Dedifferentiated amniotic fluid mesenchymal stem cell (primary cell): ENCODE measurements around the gene MYPN.
"Not testable (repeated sequence)": the region's sequence is repeated elsewhere in the genome, so short reads cannot be mapped to it uniquely, and the experiment has no call there.

Experiments used
- DNase-seq: peaks from one replicate; pipeline ENCODE4 v3.0.0-alpha.2; 2016; ENCODE audit errors: extremely low spot score

Gene MYPN

GRCh38 chr10:68135922-68136792 lies 26.9 kb downstream of the MYPN start:
- DNase-seq, result peak; percentile 67

GRCh38 chr10:68137171-68137570 lies 27.9 kb downstream of the MYPN start:
- DNase-seq, result no peak

GRCh38 chr10:68138526-68138925 lies 29.2 kb downstream of the MYPN start:
- DNase-seq, result no peak

GRCh38 chr10:68139448-68140272 lies 30.4 kb downstream of the MYPN start:
- DNase-seq, result no peak

GRCh38 chr10:68142761-68143160 lies 33.5 kb downstream of the MYPN start:
- DNase-seq, result no peak

GRCh38 chr10:68144709-68145108 lies 35.4 kb downstream of the MYPN start:
- DNase-seq, result no peak

- no peak for DNase-seq
Observed at GRCh38 chr10:68145705-68146104, 36.4 kb downstream of the MYPN start.

GRCh38 chr10:68146133-68146532 lies 36.8 kb downstream of the MYPN start:
- no peak for DNase-seq

GRCh38 chr10:68151453-68151852 lies 42.2 kb downstream of the MYPN start:
- no peak for DNase-seq

GRCh38 chr10:68153473-68154210 lies 44.4 kb downstream of the MYPN start:
- peak; percentile 86 for DNase-seq

GRCh38 chr10:68154211-68154497 lies 44.9 kb downstream of the MYPN start:
- DNase-seq, result no peak

GRCh38 chr10:68155615-68156210 lies 46.4 kb downstream of the MYPN start:
- DNase-seq, result no peak

GRCh38 chr10:68156373-68157185 lies 47.3 kb downstream of the MYPN start:
- DNase-seq, result peak; percentile 68

- not testable (repeated sequence) for DNase-seq
Observed at GRCh38 chr10:68157522-68157921, 48.2 kb downstream of the MYPN start.

GRCh38 chr10:68158031-68158430 lies 48.7 kb downstream of the MYPN start:
- no peak for DNase-seq

GRCh38 chr10:68163735-68164134 lies 54.4 kb downstream of the MYPN start:
- no peak for DNase-seq

- DNase-seq, result no peak
Observed at GRCh38 chr10:68165643-68166042, 56.4 kb downstream of the MYPN start.

GRCh38 chr10:68166871-68167585 lies 57.7 kb downstream of the MYPN start:
- DNase-seq, result no peak

GRCh38 chr10:68167586-68168189 lies 58.4 kb downstream of the MYPN start:
- DNase-seq, result no peak

- DNase-seq, result no peak
Observed at GRCh38 chr10:68171539-68172080, 62.3 kb downstream of the MYPN start.
